ENCODE data around the gene GPC6.

DNA sequence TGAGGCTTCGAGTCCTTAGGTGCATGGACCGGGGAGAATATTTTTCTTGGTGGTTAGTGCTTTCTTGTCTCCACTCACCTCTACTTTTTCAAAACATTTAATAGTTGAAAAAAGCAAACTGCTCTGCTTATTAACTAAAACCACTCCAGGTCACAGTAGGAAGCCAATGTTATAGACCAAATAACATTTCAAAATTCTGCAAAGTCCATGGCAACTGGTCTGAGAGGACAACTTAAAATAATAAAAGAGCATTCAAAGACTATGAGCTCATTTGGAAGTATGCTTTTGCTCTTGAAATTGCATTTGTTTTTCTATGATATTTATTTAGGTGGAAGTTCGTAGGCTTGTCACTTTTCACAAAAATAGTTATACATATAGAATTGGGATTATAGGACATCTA lies 769.9 kb downstream of the GPC6 start:
- TF ChIP-seq, protein P1, sequence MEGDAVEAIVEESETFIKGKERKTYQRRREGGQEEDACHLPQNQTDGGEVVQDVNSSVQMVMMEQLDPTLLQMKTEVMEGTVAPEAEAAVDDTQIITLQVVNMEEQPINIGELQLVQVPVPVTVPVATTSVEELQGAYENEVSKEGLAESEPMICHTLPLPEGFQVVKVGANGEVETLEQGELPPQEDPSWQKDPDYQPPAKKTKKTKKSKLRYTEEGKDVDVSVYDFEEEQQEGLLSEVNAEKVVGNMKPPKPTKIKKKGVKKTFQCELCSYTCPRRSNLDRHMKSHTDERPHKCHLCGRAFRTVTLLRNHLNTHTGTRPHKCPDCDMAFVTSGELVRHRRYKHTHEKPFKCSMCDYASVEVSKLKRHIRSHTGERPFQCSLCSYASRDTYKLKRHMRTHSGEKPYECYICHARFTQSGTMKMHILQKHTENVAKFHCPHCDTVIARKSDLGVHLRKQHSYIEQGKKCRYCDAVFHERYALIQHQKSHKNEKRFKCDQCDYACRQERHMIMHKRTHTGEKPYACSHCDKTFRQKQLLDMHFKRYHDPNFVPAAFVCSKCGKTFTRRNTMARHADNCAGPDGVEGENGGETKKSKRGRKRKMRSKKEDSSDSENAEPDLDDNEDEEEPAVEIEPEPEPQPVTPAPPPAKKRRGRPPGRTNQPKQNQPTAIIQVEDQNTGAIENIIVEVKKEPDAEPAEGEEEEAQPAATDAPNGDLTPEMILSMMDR (IDR thresholded peaks at IDR 0.05) = no peak
- TF ChIP-seq RFX5 (IDR thresholded peaks at IDR 0.05) = no peak
- TF ChIP-seq CHD2 (IDR thresholded peaks at IDR 0.05; ENCODE audit: low read length, partially characterized antibody) = no peak
- TF ChIP-seq POLR2A (IDR thresholded peaks at IDR 0.05; ENCODE audit: low read length) = no peak
- TF ChIP-seq POLR2AphosphoS2 (conservative IDR thresholded peaks at IDR 0.05; ENCODE audit: low read length) = no peak
- TF ChIP-seq EHMT2 (IDR thresholded peaks at IDR 0.05; ENCODE audit: low read depth) = no peak
- TF ChIP-seq JUNB (IDR thresholded peaks at IDR 0.05) = no peak
- TF ChIP-seq, protein P2, sequence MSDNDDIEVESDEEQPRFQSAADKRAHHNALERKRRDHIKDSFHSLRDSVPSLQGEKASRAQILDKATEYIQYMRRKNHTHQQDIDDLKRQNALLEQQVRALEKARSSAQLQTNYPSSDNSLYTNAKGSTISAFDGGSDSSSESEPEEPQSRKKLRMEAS (IDR thresholded peaks at IDR 0.05) = no peak
- TF ChIP-seq, protein P3, sequence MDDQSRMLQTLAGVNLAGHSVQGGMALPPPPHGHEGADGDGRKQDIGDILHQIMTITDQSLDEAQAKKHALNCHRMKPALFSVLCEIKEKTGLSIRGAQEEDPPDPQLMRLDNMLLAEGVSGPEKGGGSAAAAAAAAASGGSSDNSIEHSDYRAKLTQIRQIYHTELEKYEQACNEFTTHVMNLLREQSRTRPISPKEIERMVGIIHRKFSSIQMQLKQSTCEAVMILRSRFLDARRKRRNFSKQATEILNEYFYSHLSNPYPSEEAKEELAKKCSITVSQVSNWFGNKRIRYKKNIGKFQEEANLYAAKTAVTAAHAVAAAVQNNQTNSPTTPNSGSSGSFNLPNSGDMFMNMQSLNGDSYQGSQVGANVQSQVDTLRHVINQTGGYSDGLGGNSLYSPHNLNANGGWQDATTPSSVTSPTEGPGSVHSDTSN (IDR thresholded peaks at IDR 0.05) = no peak

Measured in A549 (cell line).